ENCODE data around the gene ZNHIT2. TPM values are rescaled to one million over a fixed set of nuclear protein-coding genes. Genes with fewer than 3 reads are reported as not detected.
A peak's percentile ranks its signal among the peaks of the same experiment; 100 is the strongest.

ZNHIT2 gene
- total and polyA plus RNA-seq, 2 of the 13 experiments (the other 11 are each of a cell fraction or from before 2014, with no cell fraction given): 1.1 to 6.5 TPM

DNA sequence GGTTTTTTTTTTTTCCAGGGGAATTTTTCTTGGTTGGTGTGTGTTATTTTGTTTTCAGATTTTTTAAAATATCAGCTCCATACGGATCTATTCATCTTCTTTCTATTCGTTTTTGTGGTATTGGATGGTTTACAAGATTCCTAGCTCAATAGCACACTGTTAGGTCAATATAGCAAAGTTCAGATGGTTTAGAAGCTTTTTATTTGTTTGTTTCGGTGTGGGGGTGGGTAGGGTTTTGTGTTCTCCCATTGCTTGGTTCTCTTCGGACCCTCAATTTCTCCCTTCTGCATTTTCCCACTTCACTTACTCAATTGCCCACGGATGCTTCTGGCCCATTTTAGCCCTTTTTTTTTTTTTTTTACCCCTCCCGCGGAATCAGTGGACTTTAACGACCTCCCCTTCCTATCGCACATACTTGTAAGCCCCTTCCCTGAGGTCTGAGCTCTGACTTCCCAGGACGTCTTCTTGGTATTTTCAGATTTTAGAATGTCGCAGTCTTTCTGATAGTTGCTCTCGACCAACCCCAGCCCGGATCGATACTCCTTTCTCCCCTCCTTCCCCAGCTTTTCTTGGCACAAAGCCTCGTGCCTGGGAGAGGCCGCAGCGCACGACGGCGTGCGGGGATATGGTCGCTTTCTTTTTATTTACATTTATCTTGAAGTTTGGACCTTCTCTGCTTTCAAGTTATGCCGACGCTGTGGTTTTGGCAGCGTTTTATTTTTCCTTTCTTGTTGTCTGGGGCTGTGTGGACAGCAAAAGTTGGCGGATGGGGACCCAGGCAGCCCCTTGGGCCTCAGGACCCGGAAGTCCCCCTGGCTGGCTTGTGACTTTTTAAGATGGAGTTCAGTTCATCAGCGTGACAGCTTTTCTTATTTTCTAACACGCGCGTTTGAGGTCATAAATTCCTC, 48.2 kb upstream of the ZNHIT2 start (continued):
- TF ChIP-seq PAX8 (CRISPR knock-in tag; IDR thresholded peaks at IDR 0.05; ENCODE audit: borderline replicate concordance): no peak
- TF ChIP-seq, protein P1, sequence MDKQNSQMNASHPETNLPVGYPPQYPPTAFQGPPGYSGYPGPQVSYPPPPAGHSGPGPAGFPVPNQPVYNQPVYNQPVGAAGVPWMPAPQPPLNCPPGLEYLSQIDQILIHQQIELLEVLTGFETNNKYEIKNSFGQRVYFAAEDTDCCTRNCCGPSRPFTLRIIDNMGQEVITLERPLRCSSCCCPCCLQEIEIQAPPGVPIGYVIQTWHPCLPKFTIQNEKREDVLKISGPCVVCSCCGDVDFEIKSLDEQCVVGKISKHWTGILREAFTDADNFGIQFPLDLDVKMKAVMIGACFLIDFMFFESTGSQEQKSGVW (CRISPR knock-in tag; IDR thresholded peaks at IDR 0.05; ENCODE audit: borderline replicate concordance): no peak
- TF ChIP-seq HNRNPH1 (optimal IDR thresholded peaks at IDR 0.05; ENCODE audit: low read depth, low read length): no peak
- TF ChIP-seq, protein P2, sequence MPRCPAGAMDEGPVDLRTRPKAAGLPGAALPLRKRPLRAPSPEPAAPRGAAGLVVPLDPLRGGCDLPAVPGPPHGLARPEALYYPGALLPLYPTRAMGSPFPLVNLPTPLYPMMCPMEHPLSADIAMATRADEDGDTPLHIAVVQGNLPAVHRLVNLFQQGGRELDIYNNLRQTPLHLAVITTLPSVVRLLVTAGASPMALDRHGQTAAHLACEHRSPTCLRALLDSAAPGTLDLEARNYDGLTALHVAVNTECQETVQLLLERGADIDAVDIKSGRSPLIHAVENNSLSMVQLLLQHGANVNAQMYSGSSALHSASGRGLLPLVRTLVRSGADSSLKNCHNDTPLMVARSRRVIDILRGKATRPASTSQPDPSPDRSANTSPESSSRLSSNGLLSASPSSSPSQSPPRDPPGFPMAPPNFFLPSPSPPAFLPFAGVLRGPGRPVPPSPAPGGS (CRISPR knock-in tag; IDR thresholded peaks at IDR 0.05): 0 out of 2 replicates have a peak, but pooled peaks have one; percentile 50
- TF ChIP-seq ARNTL (CRISPR knock-in tag; IDR thresholded peaks at IDR 0.05): no peak
- peak; percentile 95 for TF ChIP-seq ZNF775 (CRISPR knock-in tag; IDR thresholded peaks at IDR 0.05; ENCODE audit: borderline replicate concordance)
- peak; percentile 26; the same call in 1 of the 2 replicates for TF ChIP-seq NFYB (CRISPR knock-in tag; IDR thresholded peaks at IDR 0.05)
- peak; percentile 73; the same call in 1 of the 2 replicates for TF ChIP-seq HMG20A (CRISPR knock-in tag; IDR thresholded peaks at IDR 0.05; ENCODE audit: borderline replicate concordance)
- peak; percentile 70; the same call in 1 of the 2 replicates for TF ChIP-seq MEF2D (CRISPR knock-in tag; IDR thresholded peaks at IDR 0.05)
- peak; percentile 68; the same call in 1 of the 2 replicates for TF ChIP-seq HIVEP1 (CRISPR knock-in tag; IDR thresholded peaks at IDR 0.05)
- TF ChIP-seq, protein P3, sequence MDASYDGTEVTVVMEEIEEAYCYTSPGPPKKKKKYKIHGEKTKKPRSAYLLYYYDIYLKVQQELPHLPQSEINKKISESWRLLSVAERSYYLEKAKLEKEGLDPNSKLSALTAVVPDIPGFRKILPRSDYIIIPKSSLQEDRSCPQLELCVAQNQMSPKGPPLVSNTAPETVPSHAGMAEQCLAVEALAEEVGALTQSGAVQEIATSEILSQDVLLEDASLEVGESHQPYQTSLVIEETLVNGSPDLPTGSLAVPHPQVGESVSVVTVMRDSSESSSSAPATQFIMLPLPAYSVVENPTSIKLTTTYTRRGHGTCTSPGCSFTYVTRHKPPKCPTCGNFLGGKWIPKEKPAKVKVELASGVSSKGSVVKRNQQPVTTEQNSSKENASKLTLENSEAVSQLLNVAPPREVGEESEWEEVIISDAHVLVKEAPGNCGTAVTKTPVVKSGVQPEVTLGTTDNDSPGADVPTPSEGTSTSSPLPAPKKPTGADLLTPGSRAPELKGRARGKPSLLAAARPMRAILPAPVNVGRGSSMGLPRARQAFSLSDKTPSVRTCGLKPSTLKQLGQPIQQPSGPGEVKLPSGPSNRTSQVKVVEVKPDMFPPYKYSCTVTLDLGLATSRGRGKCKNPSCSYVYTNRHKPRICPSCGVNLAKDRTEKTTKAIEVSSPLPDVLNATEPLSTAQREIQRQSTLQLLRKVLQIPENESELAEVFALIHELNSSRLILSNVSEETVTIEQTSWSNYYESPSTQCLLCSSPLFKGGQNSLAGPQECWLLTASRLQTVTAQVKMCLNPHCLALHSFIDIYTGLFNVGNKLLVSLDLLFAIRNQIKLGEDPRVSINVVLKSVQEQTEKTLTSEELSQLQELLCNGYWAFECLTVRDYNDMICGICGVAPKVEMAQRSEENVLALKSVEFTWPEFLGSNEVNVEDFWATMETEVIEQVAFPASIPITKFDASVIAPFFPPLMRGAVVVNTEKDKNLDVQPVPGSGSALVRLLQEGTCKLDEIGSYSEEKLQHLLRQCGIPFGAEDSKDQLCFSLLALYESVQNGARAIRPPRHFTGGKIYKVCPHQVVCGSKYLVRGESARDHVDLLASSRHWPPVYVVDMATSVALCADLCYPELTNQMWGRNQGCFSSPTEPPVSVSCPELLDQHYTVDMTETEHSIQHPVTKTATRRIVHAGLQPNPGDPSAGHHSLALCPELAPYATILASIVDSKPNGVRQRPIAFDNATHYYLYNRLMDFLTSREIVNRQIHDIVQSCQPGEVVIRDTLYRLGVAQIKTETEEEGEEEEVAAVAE (CRISPR knock-in tag; IDR thresholded peaks at IDR 0.05; ENCODE audit: borderline replicate concordance): peak; percentile 75
- TF ChIP-seq MAZ (IDR thresholded peaks at IDR 0.05; ENCODE audit: borderline replicate concordance, low read depth, low read length): no peak
- no peak for TF ChIP-seq MAZ (CRISPR knock-in tag; IDR thresholded peaks at IDR 0.05; ENCODE audit: low read depth)
- TF ChIP-seq, protein P4, sequence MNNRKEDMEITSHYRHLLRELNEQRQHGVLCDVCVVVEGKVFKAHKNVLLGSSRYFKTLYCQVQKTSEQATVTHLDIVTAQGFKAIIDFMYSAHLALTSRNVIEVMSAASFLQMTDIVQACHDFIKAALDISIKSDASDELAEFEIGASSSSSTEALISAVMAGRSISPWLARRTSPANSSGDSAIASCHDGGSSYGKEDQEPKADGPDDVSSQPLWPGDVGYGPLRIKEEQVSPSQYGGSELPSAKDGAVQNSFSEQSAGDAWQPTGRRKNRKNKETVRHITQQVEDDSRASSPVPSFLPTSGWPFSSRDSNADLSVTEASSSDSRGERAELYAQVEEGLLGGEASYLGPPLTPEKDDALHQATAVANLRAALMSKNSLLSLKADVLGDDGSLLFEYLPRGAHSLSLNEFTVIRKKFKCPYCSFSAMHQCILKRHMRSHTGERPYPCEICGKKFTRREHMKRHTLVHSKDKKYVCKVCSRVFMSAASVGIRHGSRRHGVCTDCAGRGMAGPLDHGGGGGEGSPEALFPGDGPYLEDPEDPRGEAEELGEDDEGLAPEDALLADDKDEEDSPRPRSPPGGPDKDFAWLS (CRISPR knock-in tag; IDR thresholded peaks at IDR 0.05; ENCODE audit: borderline replicate concordance): no peak
- no peak for TF ChIP-seq SRY (CRISPR knock-in tag; IDR thresholded peaks at IDR 0.05)
- peak; percentile 55 for TF ChIP-seq MED1 (CRISPR knock-in tag; IDR thresholded peaks at IDR 0.05)
- TF ChIP-seq SIN3B (IDR thresholded peaks at IDR 0.05; ENCODE audit: low read length): no peak
- no peak for TF ChIP-seq NCOA5 (CRISPR knock-in tag; IDR thresholded peaks at IDR 0.05)
- TF ChIP-seq GFI1 (CRISPR knock-in tag; IDR thresholded peaks at IDR 0.05; ENCODE audit: borderline replicate concordance): peak; percentile 53; the same call in 1 of the 2 replicates
- TF ChIP-seq MIER2 (CRISPR knock-in tag; IDR thresholded peaks at IDR 0.05): 0 out of 2 replicates have a peak, but pooled peaks have one; percentile 14
- TF ChIP-seq GTF2F1 (IDR thresholded peaks at IDR 0.05; ENCODE audit: low read length): no peak
